ENCODE measurements around the gene DHCR24. TPM values are rescaled to one million over a fixed set of nuclear protein-coding genes. Genes with fewer than 3 reads are reported as not detected.

Gene DHCR24
- total RNA-seq, 2 donors from 2014 or later = 13.4 to 20.4 TPM

GRCh38 chr1:54834007-54834541 is 52.9 kb downstream of the DHCR24 start:
- Histone ChIP-seq H3K4me1 (no peaks in the 10 kb centered on the region), H3K27me3 (no peaks in the 10 kb centered on the region), H3K4me3 (no peak overlapping the region), H3K9me3 (peaks cover 3 to 10% of the 10 kb centered on the region in 2 donors), H3K36me3 (no peaks in the 10 kb centered on the region), H3K27ac (no peak overlapping the region)
- DNase-seq (ENCODE audit: low spot score) = peak; percentile 18
- TF ChIP-seq CTCF (IDR thresholded peaks at IDR 0.05) = no peak

GRCh38 chr1:54833121-54833520 is 53.9 kb downstream of the DHCR24 start:
- peak; percentile 23 for DNase-seq (ENCODE audit: low spot score)
- TF ChIP-seq CTCF (IDR thresholded peaks at IDR 0.05) = no peak
- no peaks in the 10 kb centered on the region for H3K4me1 ChIP-seq
- H3K27ac ChIP-seq = no peak overlapping the region
- H3K27me3 ChIP-seq = no peaks in the 10 kb centered on the region
- H3K36me3 ChIP-seq = no peaks in the 10 kb centered on the region
- H3K4me3 ChIP-seq = no peak overlapping the region
- H3K9me3 ChIP-seq = peaks cover 3 to 18% of the 10 kb centered on the region in 2 donors

GRCh38 chr1:54826226-54826816 is 60.7 kb downstream of the DHCR24 start:
- TF ChIP-seq CTCF (IDR thresholded peaks at IDR 0.05) = no peak
- Histone ChIP-seq H3K4me1 (no peaks in the 10 kb centered on the region), H3K9me3 (peaks cover 3 to 52% of the 10 kb centered on the region in 2 donors)

GRCh38 chr1:54825696-54826095 is 61.3 kb downstream of the DHCR24 start:
- H3K4me1 ChIP-seq = no peaks in the 10 kb centered on the region
- H3K27ac ChIP-seq = no peak overlapping the region
- TF ChIP-seq CTCF (IDR thresholded peaks at IDR 0.05) = no peak
- no peak overlapping the region for H3K4me3 ChIP-seq
- H3K9me3 ChIP-seq = peaks cover under 1 to 47% of the 10 kb centered on the region in 2 donors
- no peaks in the 10 kb centered on the region for H3K27me3 ChIP-seq
- DNase-seq (ENCODE audit: low spot score) = no peak
- H3K36me3 ChIP-seq = no peaks in the 10 kb centered on the region

More at GRCh38 chr1:54826226-54826816, 60.7 kb downstream of the DHCR24 start:
- Histone ChIP-seq H3K27ac (no peak overlapping the region), H3K4me3 (no peak overlapping the region), H3K27me3 (no peaks in the 10 kb centered on the region), H3K36me3 (no peaks in the 10 kb centered on the region)
- DNase-seq (ENCODE audit: low spot score) = no peak

GRCh38 chr1:54823670-54824069 is 63.3 kb downstream of the DHCR24 start:
- peaks cover 0 to 44% of the 10 kb centered on the region in 2 donors for H3K9me3 ChIP-seq
- no peak for DNase-seq (ENCODE audit: low spot score)
- H3K27me3 ChIP-seq = no peaks in the 10 kb centered on the region
- no peaks in the 10 kb centered on the region for H3K4me1 ChIP-seq
- no peak for TF ChIP-seq CTCF (IDR thresholded peaks at IDR 0.05)
- no peaks in the 10 kb centered on the region for H3K36me3 ChIP-seq
- H3K4me3 ChIP-seq = no peak overlapping the region
- H3K27ac ChIP-seq = no peak overlapping the region

- no peak for TF ChIP-seq CTCF (IDR thresholded peaks at IDR 0.05)
- no peak overlapping the region for H3K4me3 ChIP-seq
- DNase-seq (ENCODE audit: low spot score) = no peak
Observed at GRCh38 chr1:54819733-54820132, 67.3 kb downstream of the DHCR24 start.

More at GRCh38 chr1:54819733-54820132, 67.3 kb downstream of the DHCR24 start:
- H3K9me3 ChIP-seq = peaks cover 0 to 25% of the 10 kb centered on the region in 2 donors
- no peaks in the 10 kb centered on the region for H3K4me1 ChIP-seq
- no peaks in the 10 kb centered on the region for H3K36me3 ChIP-seq
- H3K27me3 ChIP-seq = no peaks in the 10 kb centered on the region
- no peak overlapping the region for H3K27ac ChIP-seq

Data from right atrium auricular region (tissue), 2 donors.